PC-9 (cell line): Measurements from ENCODE around the gene SHCBP1.
"Not testable (repeated sequence)": the region's sequence is repeated elsewhere in the genome, so short reads cannot be mapped to it uniquely, and the experiment has no call there.

ENCODE experiments used
- CTCF ChIP-seq: fragments of 200-600 bp; sonication (generic); conservative IDR thresholded peaks from 2 replicates; pipeline ENCODE4 v1.6.1; 2017; ENCODE audit warnings: mixed run types, antibody characterized with exemption, mild to moderate bottlenecking, moderate library complexity
- EZH2 ChIP-seq: fragments of 200-600 bp; sonication (generic); IDR thresholded peaks from 2 replicates; pipeline ENCODE4 v1.8.0; 2017; ENCODE audit warnings: antibody characterized with exemption, low read depth

- TF ChIP-seq CTCF, EZH2: not testable (repeated sequence)
Measured at GRCh38 chr16:46626681-46627080, 5.5 kb upstream of the SHCBP1 start.
